IMR-90 (cell line): ENCODE results near the gene LRRC8C. TPM values are rescaled to one million over a fixed set of nuclear protein-coding genes. Genes with fewer than 3 reads are reported as not detected.
A peak's percentile ranks its signal among the peaks of the same experiment; 100 is the strongest.

Experiments
- ATAC-seq: fragments of 200-7000 bp; cut with Tn5 transposase; 2 replicates; pipeline ENCODE4 v1.9.1; 2020; ENCODE audit warnings: low read depth, mild to moderate bottlenecking, moderate library complexity
- BruUV-seq: library from RNA; stranded (reverse); fragments of 400-500 nt; replicated peaks from 2 replicates; lab custom pipeline; 2021; lab: Mats Ljungman, UMichigan
- CTCF ChIA-PET: fragments of 300-600 bp; formaldehyde crosslinking; extraction: SDS; loops from one replicate; lab custom pipeline; 2021; ENCODE audit warnings: antibody characterized with exemption; lab: Yijun Ruan, JAX
- POLR2A ChIA-PET: fragments of 300-600 bp; sonication (Branson Sonifier 250); formaldehyde crosslinking; loops from one replicate; lab custom pipeline; 2022; ENCODE audit warnings: antibody characterized with exemption; ENCODE audit not compliant: unreplicated experiment; lab: Charles Lee
- DNase-seq: peaks from one replicate; pipeline ENCODE4 v3.0.0; 2013
- H2AFZ ChIP-seq: replicated peaks from 2 replicates; pipeline ENCODE3; 2013; ENCODE audit warnings: low read length, mild to moderate bottlenecking; ENCODE audit not compliant: poor library complexity
- H2AK5ac ChIP-seq: 2 replicates; pipeline ENCODE4 v1.6.1; 2013; ENCODE audit warnings: low read depth, low read length, inconsistent platforms
- H2AK9ac ChIP-seq: replicated peaks from 2 replicates; pipeline ENCODE3; 2013; ENCODE audit warnings: mild to moderate bottlenecking, low read depth, low read length, moderate library complexity; ENCODE audit not compliant: poor library complexity
- H2BK120ac ChIP-seq: 2 replicates; pipeline ENCODE4 v1.6.1; 2013; ENCODE audit warnings: low read depth, low read length, inconsistent platforms
- H2BK15ac ChIP-seq: 3 replicates; pipeline ENCODE4 v1.6.1; 2013; ENCODE audit warnings: low read depth, low read length, inconsistent platforms
- H2BK20ac ChIP-seq: 2 replicates; pipeline ENCODE4 v1.6.1; 2013; ENCODE audit warnings: low read depth, mild to moderate bottlenecking, inconsistent platforms, low read length, moderate library complexity
- H2BK5ac ChIP-seq: 2 replicates; pipeline ENCODE4 v1.6.1; 2013; ENCODE audit warnings: mild to moderate bottlenecking, low read depth, low read length, inconsistent platforms; ENCODE audit not compliant: poor library complexity, severe bottlenecking
- H3K14ac ChIP-seq: replicated peaks from 2 replicates; pipeline ENCODE4 v1.6.1; 2013; ENCODE audit warnings: low read depth, low read length, inconsistent platforms
- H3K18ac ChIP-seq: 2 replicates; pipeline ENCODE4 v1.6.1; 2013; ENCODE audit warnings: low read depth, low read length, control low read depth
- H3K23ac ChIP-seq: 2 replicates; pipeline ENCODE4 v1.6.1; 2013; ENCODE audit warnings: low read depth, low read length, inconsistent platforms
- H3K27ac ChIP-seq: 2 replicates; pipeline ENCODE4 v1.5.1; 2013; ENCODE audit warnings: mild to moderate bottlenecking, control low read depth, low read length; ENCODE audit not compliant: insufficient read depth
- H3K27me3 ChIP-seq: 2 replicates; pipeline ENCODE4 v1.6.1; 2013; ENCODE audit warnings: low read length; ENCODE audit not compliant: control insufficient read depth, insufficient read depth
- H3K36me3 ChIP-seq: 2 replicates; pipeline ENCODE4 v1.6.1; 2013; ENCODE audit warnings: low read length, mixed read lengths; ENCODE audit not compliant: control insufficient read depth, insufficient read depth
- H3K4ac ChIP-seq: 2 replicates; pipeline ENCODE4 v1.6.1; 2013; ENCODE audit warnings: low read depth, low read length, inconsistent platforms
- H3K4me1 ChIP-seq: 2 replicates; pipeline ENCODE4 v1.6.1; 2013; ENCODE audit warnings: low read length, mixed read lengths; ENCODE audit not compliant: control insufficient read depth, insufficient read depth
- H3K4me2 ChIP-seq: 2 replicates; pipeline ENCODE4 v1.6.1; 2013; ENCODE audit warnings: low read depth, mild to moderate bottlenecking, control low read depth, low read length, moderate library complexity
- H3K4me3 ChIP-seq: 2 replicates; pipeline ENCODE4 v1.5.1; 2013; ENCODE audit warnings: low read depth, mild to moderate bottlenecking, control low read depth, low read length, moderate library complexity; ENCODE audit not compliant: insufficient read depth
- H3K56ac ChIP-seq: 2 replicates; pipeline ENCODE4 v1.6.1; 2013; ENCODE audit warnings: low read length, inconsistent platforms; ENCODE audit not compliant: insufficient read depth; ENCODE audit errors: extremely low read depth
- H3K79me1 ChIP-seq, 2 experiments: 2 replicates each; pipeline ENCODE4 v1.6.1; 2013; ENCODE audit warnings: low read length in 2 of 2, inconsistent platforms in 1 of 2, low read depth in 1 of 2
- H3K9ac ChIP-seq: 2 replicates; pipeline ENCODE4 v1.6.1; 2013; ENCODE audit warnings: low read depth, low read length, control low read depth
- H3K9me1 ChIP-seq: 2 replicates; pipeline ENCODE4 v1.6.1; 2013; ENCODE audit warnings: low read length, inconsistent platforms; ENCODE audit not compliant: insufficient read depth
- H3K9me3 ChIP-seq: 2 replicates; pipeline ENCODE4 v1.6.1; 2013; ENCODE audit warnings: low read length; ENCODE audit not compliant: control insufficient read depth, insufficient read depth
- H4K20me1 ChIP-seq: 2 replicates; pipeline ENCODE4 v1.6.1; 2013; ENCODE audit warnings: low read length, inconsistent platforms; ENCODE audit not compliant: insufficient read depth
- H4K5ac ChIP-seq: 2 replicates; pipeline ENCODE4 v1.6.1; 2013; ENCODE audit warnings: mild to moderate bottlenecking, low read depth, low read length, control low read depth
- H4K8ac ChIP-seq, 2 experiments: 2 replicates each; pipeline ENCODE4 v1.6.1; 2013; ENCODE audit warnings: low read depth in 2 of 2, low read length in 2 of 2, control low read depth in 1 of 2, inconsistent platforms in 1 of 2
- H4K91ac ChIP-seq: 2 replicates; pipeline ENCODE4 v1.6.1; 2013; ENCODE audit warnings: low read depth, low read length, inconsistent platforms; ENCODE audit not compliant: insufficient read depth
- BHLHE40 ChIP-seq: fragments of 150-350 bp; IDR thresholded peaks from 2 replicates; pipeline ENCODE4 v1.6.1; 2016; ENCODE audit warnings: mild to moderate bottlenecking, low read depth, low read length
- CEBPB ChIP-seq: IDR thresholded peaks from 2 replicates; pipeline ENCODE4 v1.6.1; 2012; ENCODE audit warnings: low read depth, low read length, improper control_type of control experiment
- CHD1 ChIP-seq: IDR thresholded peaks from 2 replicates; pipeline ENCODE4 v1.6.1; 2012; ENCODE audit warnings: low read depth, low read length, improper control_type of control experiment
- CTCF ChIP-seq: conservative IDR thresholded peaks from 2 replicates; pipeline ENCODE4 v1.5.1; 2012; ENCODE audit warnings: mild to moderate bottlenecking, low read depth, low read length, improper control_type of control experiment
- ELK1 ChIP-seq: fragments of 150-350 bp; IDR thresholded peaks from 2 replicates; pipeline ENCODE4 v1.6.1; 2016; ENCODE audit warnings: low read depth, mild to moderate bottlenecking, low read length, moderate library complexity, borderline replicate concordance
- FOS ChIP-seq: fragments of 150-350 bp; IDR thresholded peaks from 2 replicates; pipeline ENCODE4 v1.6.1; 2016; ENCODE audit warnings: low read depth, low read length
- MAFK ChIP-seq: IDR thresholded peaks from 2 replicates; pipeline ENCODE4 v1.6.1; 2012; ENCODE audit warnings: low read depth, low read length, improper control_type of control experiment
- MAZ ChIP-seq: IDR thresholded peaks from 2 replicates; pipeline ENCODE4 v1.6.1; 2012; ENCODE audit warnings: low read depth, mild to moderate bottlenecking, low read length, improper control_type of control experiment, moderate library complexity, borderline replicate concordance
- MXI1 ChIP-seq: IDR thresholded peaks from 2 replicates; pipeline ENCODE4 v1.6.1; 2012; ENCODE audit warnings: low read depth, mild to moderate bottlenecking, low read length, moderate library complexity, borderline replicate concordance
- NFE2L2 ChIP-seq: fragments of 150-350 bp; IDR thresholded peaks from 2 replicates; pipeline ENCODE4 v1.6.1; 2016; ENCODE audit warnings: low read depth, mild to moderate bottlenecking, low read length
- POLR2A ChIP-seq: IDR thresholded peaks from 2 replicates; pipeline ENCODE4 v1.6.1; 2012; ENCODE audit warnings: mild to moderate bottlenecking, low read depth, low read length
- RAD21 ChIP-seq: IDR thresholded peaks from 2 replicates; pipeline ENCODE4 v1.6.1; 2012; ENCODE audit warnings: low read length, improper control_type of control experiment
- RCOR1 ChIP-seq: IDR thresholded peaks from 2 replicates; pipeline ENCODE4 v1.6.1; 2012; ENCODE audit warnings: mild to moderate bottlenecking, low read length, improper control_type of control experiment; ENCODE audit not compliant: insufficient replicate concordance
- RFX5 ChIP-seq: IDR thresholded peaks from 2 replicates; pipeline ENCODE4 v1.8.0; 2012; ENCODE audit warnings: low read depth, mild to moderate bottlenecking, low read length, moderate library complexity
- SMC3 ChIP-seq: fragments of 150-350 bp; IDR thresholded peaks from 2 replicates; pipeline ENCODE4 v1.6.1; 2016; ENCODE audit warnings: low read depth, mild to moderate bottlenecking, antibody characterized with exemption, low read length, moderate library complexity
- dilution Hi-C: fragments of 300-500 bp; cut with HindIII; formaldehyde crosslinking; loops from one replicate; pipeline ENCODE4 v1.14.3; 2018; ENCODE audit warnings: low sequenced_read_pairs; ENCODE audit not compliant: unreplicated experiment
- in situ Hi-C: fragments of 300-500 bp; cut with MboI; formaldehyde crosslinking; loops from 3 replicates; pipeline ENCODE4 v1.14.3; 2019; ENCODE audit warnings: low sequenced_read_pairs, inconsistent platforms, mixed read lengths
- intact Hi-C: fragments of 100-400 bp; cut with micrococcal nuclease; formaldehyde crosslinking; loops from 2 replicates; pipeline ENCODE4 v1.10.0; 2022
- polyA plus RNA-seq, 3 experiments: library from polyadenylated mRNA; depleted of rRNA; stranded (reverse); fragments of >200 nt; gene quantifications; 2 replicates each; pipeline ENCODE4 v1.2.3, GENCODE V29; 2012; ENCODE audit warnings: low replicate concordance in 1 of 3
- total RNA-seq: library from RNA; depleted of rRNA; stranded (reverse); fragments of >200 nt; gene quantifications from 2 replicates; pipeline ENCODE4 v1.2.3, GENCODE V29; 2012
- TF ChIP-seq, protein P1 (sequence below): fragments of 150-350 bp; IDR thresholded peaks from 2 replicates; pipeline ENCODE4 v1.6.1; 2017; ENCODE audit warnings: mild to moderate bottlenecking, antibody characterized with exemption, low read length, low read depth

LRRC8C gene
- total and polyA plus RNA-seq, 2 of the 4 experiments (the other 2 are of a cell fraction): 6.5 to 12.9 TPM

DNA sequence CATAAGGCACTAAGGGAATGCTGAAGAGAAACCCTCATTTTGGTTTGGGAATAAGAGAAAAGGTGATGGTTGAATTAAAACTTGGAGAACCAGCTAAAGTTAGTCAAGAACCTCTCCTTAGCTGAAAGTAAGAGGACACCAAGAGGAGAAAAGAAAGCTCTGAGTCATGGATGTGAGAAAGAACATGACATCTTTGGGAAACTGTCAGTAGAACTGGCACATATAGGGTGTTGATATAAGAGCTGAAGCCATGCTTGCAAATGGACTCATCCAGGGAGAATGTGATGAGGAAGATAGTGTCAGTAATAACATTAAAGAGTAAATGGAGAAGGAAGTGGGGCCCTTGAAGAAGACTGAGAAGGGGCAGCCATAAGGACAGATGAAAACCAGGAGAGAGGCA is 54.3 kb downstream of the LRRC8C start:
- Histone ChIP-seq H3K9me3 (no peaks in the 10 kb centered on the region), H3K27ac (no peak overlapping the region), H2AK9ac (no peak overlapping the region), H3K4me3 (no peak overlapping the region), H2AFZ (no peak overlapping the region), H2BK5ac (no peak overlapping the region), H3K56ac (no peak overlapping the region), H2BK15ac (no peak overlapping the region), H3K36me3 (peaks cover 9% of the 10 kb centered on the region), H4K5ac (no peak overlapping the region), H2AK5ac (no peak overlapping the region), H3K4me2 (no peak overlapping the region), H3K14ac (no peak overlapping the region), H3K23ac (no peak overlapping the region), H3K9ac (no peak overlapping the region), H2BK20ac (no peak overlapping the region), H4K20me1 (0 out of 2 replicates have a peak, but pooled peaks cover 3% of the 10 kb centered on the region), H4K8ac (no peak overlapping the region), H3K4me1 (peaks cover 2% of the 10 kb centered on the region), H4K91ac (no peak overlapping the region), H2BK120ac (no peak overlapping the region), H3K4ac (no peak overlapping the region), H3K79me1 (peaks cover 34 to 63% of the 10 kb centered on the region in 2 experiments), H3K27me3 (no peaks in the 10 kb centered on the region), H3K18ac (no peak overlapping the region), H3K9me1 (peaks cover 10% of the 10 kb centered on the region)
- ATAC-seq (0 out of 2 replicates have a peak, but pooled peaks have one; percentile 44), DNase-seq (peak; percentile 58)
- TF ChIP-seq CEBPB (no peak), MXI1 (no peak), BHLHE40 (no peak), RAD21 (no peak), MAZ (no peak), CTCF (no peak), RCOR1 (no peak), CHD1 (no peak), NFE2L2 (no peak), SMC3 (no peak), MAFK (no peak), ELK1 (no peak), RFX5 (no peak), FOS (no peak), POLR2A (no peak)
- TF ChIP-seq, protein P1, sequence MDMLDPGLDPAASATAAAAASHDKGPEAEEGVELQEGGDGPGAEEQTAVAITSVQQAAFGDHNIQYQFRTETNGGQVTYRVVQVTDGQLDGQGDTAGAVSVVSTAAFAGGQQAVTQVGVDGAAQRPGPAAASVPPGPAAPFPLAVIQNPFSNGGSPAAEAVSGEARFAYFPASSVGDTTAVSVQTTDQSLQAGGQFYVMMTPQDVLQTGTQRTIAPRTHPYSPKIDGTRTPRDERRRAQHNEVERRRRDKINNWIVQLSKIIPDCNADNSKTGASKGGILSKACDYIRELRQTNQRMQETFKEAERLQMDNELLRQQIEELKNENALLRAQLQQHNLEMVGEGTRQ: no peak
- dilution Hi-C loops (no loop called here), intact Hi-C loops (no loop called here), in situ Hi-C loops (no loop called here)
- ChIA-PET POLR2A (no interaction called here), CTCF (interaction anchor here (1.0 kb wide), 1 partner anchor 71 kb away, joined by 3 read pairs; no protein-coding TSS in a partner anchor)
- BruUV-seq: no TSS peak
